Colonic mucosa (tissue), 4 donors: ENCODE data around the gene GNAT1. TPM values are rescaled to one million over a fixed set of nuclear protein-coding genes. Genes with fewer than 3 reads are reported as not detected.
A peak's percentile ranks its signal among the peaks of the same experiment; 100 is the strongest.
"Not testable (repeated sequence)": the region's sequence is repeated elsewhere in the genome, so short reads cannot be mapped to it uniquely, and the experiment has no call there.

Experiments
- DNase-seq: peaks from one replicate; pipeline ENCODE4 v3.0.0-alpha.2; 2020
- H3K27ac ChIP-seq: fragments of 200-600 bp; one replicate; pipeline ENCODE4 v1.8.0; 2021
- H3K27me3 ChIP-seq: fragments of 200-600 bp; one replicate; pipeline ENCODE4 v1.8.0; 2021
- H3K36me3 ChIP-seq: fragments of 200-600 bp; one replicate; pipeline ENCODE4 v1.8.0; 2021
- H3K4me1 ChIP-seq: fragments of 200-600 bp; one replicate; pipeline ENCODE4 v1.8.0; 2021; ENCODE audit warnings: mild to moderate bottlenecking
- H3K4me3 ChIP-seq: fragments of 200-600 bp; one replicate; pipeline ENCODE4 v1.8.0; 2021
- H3K9ac ChIP-seq, 2 donors: one replicate each; pipeline ENCODE4 v1.7.0; 2013; ENCODE audit warnings: control low read depth in 2 of 2, low read depth in 2 of 2, low read length in 2 of 2
- H3K9me3 ChIP-seq: fragments of 200-600 bp; one replicate; pipeline ENCODE4 v1.8.0; 2021
- intact Hi-C: fragments of 100-400 bp; cut with DNase I; formaldehyde crosslinking; loops from one replicate; pipeline ENCODE4 v1.14.1; 2022
- total RNA-seq, 2 donors: library from RNA; stranded (reverse); fragmentation: NEBNext Ultra II Directional in 1 of 2; extraction: Animal tissue kit (Norgen Biotek cat#: 25700) in 1 of 2; gene quantifications; one replicate each; pipeline ENCODE4 v1.2.1, GENCODE V29; 2021
- TF ChIP-seq, protein P1 (sequence below): fragments of 200-600 bp; IDR thresholded peaks from one replicate; pipeline ENCODE4 v1.8.0; 2022; ENCODE audit warnings: antibody characterized with exemption, mild to moderate bottlenecking
- donor health status: healthy.
- donor health status: DM: no; HTN: no; CAD: no.
- donor health status: DM: no; HTN: no; CAD: no.

GNAT1 gene
- total RNA-seq, 2 donors from 2014 or later, result not detected

DNA sequence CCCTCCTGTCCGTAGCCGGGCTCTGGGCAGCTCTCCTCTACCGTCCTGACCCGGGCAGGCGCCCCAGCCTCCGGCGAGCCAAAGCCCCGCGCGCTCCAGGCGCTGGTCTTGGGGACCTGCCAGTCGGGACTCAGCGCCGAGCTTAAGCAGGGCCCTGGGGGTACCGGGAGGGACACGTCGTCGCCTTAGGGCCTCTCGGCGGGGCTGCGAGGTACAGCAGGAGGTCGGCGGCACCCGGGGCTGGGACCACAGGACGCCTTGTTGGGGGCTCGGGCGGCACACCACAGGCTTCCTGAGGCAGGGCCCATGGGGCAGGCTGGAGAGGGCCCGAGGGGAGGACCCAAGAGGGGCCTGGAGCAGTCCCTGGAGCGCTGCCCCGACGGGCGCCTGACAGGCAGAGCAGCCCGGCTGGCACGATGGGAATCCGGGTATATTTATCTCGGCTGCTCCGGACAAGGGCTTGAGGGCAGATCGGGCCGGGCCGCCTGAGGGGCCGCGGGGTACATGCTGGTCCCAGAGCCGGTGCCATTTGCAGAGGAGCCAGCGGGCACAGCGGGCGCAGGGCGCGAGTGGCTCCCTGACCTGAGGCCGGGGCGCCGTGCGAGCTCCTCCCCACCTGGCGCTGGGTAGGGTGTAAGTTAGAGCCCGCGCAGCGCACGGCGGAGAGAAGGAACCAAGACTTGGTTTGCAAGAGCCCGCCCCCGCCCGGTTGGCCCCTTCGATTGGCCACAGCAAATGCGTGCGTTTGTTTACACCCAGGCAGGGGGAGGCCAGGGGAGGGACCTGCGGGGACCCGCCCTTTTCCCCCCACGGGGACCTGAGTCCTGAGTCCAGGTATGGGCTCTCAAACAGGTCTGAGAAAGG is 14.2 kb downstream of the GNAT1 start:
- Histone ChIP-seq H3K27ac (no peak overlapping the region), H3K9ac (peak overlapping the region in 1 of 2 donors; percentile 12), H3K36me3 (no peaks in the 10 kb centered on the region), H3K4me3 (peak overlapping the region; percentile 9), H3K4me1 (no peaks in the 10 kb centered on the region), H3K27me3 (peaks cover 40% of the 10 kb centered on the region), H3K9me3 (no peaks in the 10 kb centered on the region)
- TF ChIP-seq, protein P1, sequence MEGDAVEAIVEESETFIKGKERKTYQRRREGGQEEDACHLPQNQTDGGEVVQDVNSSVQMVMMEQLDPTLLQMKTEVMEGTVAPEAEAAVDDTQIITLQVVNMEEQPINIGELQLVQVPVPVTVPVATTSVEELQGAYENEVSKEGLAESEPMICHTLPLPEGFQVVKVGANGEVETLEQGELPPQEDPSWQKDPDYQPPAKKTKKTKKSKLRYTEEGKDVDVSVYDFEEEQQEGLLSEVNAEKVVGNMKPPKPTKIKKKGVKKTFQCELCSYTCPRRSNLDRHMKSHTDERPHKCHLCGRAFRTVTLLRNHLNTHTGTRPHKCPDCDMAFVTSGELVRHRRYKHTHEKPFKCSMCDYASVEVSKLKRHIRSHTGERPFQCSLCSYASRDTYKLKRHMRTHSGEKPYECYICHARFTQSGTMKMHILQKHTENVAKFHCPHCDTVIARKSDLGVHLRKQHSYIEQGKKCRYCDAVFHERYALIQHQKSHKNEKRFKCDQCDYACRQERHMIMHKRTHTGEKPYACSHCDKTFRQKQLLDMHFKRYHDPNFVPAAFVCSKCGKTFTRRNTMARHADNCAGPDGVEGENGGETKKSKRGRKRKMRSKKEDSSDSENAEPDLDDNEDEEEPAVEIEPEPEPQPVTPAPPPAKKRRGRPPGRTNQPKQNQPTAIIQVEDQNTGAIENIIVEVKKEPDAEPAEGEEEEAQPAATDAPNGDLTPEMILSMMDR, result no peak
- intact Hi-C loops, result no loop called here
- DNase-seq, result no peak

GRCh38 chr3:50207359-50208042 is 16.1 kb downstream of the GNAT1 start:
- Histone ChIP-seq H3K4me1 (no peaks in the 10 kb centered on the region), H3K27ac (no peak overlapping the region), H3K36me3 (no peaks in the 10 kb centered on the region), H3K4me3 (no peak overlapping the region), H3K9me3 (no peaks in the 10 kb centered on the region), H3K27me3 (peaks cover 39% of the 10 kb centered on the region), H3K9ac (no peak overlapping the region)
- intact Hi-C loops, result no loop called here
- TF ChIP-seq, protein P1, result no peak
- DNase-seq, result no peak

DNA sequence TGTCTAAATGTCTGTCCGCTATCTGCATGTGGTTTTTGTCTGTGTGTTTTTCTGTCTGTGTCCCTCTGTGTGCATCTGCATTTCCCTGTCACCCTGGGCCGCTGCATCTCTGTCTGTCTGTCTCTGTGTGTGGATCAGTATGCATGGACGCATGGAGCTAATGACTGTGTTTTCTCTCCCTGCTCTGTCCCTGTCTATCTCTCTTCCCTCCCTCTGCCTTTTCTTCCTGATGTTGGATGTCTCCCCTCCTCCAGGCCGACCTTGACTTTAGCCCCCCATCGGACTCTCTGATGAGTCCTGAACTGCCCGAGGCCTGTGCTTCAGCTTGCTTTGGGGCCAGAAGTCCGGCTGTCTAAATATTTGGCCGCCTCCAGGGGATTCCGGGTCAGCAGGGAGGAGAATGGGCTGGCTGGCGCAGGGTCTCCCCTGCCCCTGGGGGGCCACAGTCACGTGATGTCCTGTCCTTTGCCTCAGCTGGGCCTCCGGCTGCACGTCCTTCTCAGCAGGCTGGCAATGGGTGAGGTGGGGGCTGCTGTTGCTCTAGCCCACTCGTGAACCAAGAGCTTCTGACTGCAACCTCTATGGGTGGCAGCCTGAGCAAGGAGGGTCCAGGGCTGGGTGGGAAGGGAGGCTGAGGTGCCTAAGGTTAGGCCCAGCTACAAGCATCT is 17.4 kb downstream of the GNAT1 start:
- no peaks in the 10 kb centered on the region for H3K9me3 ChIP-seq
- H3K9ac ChIP-seq, result no peak overlapping the region
- H3K4me3 ChIP-seq, result no peak overlapping the region
- DNase-seq, result no peak
- H3K27me3 ChIP-seq, result peaks cover 29% of the 10 kb centered on the region
- intact Hi-C loops, result no loop called here
- TF ChIP-seq, protein P1, result no peak
- H3K27ac ChIP-seq, result no peak overlapping the region
- no peaks in the 10 kb centered on the region for H3K36me3 ChIP-seq
- no peaks in the 10 kb centered on the region for H3K4me1 ChIP-seq

DNA sequence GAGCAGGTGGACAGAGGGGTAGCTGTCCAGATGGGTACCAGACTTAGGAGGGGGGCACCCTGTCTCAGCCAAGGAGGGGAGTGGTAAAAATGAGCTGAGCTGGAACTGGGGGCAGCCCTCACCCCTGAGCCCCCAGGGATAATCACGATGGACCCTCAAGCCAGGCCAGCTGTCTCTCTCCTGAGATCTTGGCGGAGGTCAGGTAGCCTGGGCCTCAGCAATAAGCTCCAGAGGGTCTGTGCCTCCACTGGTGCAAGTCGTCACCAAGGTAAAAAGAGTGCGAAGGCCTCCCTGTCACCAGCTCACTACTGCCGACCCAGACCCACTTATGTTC is 18.7 kb downstream of the GNAT1 start:
- H3K9me3 ChIP-seq, result no peaks in the 10 kb centered on the region
- no peaks in the 10 kb centered on the region for H3K4me1 ChIP-seq
- TF ChIP-seq, protein P1, result no peak
- H3K4me3 ChIP-seq, result no peak overlapping the region
- H3K36me3 ChIP-seq, result no peaks in the 10 kb centered on the region
- H3K9ac ChIP-seq, result no peak overlapping the region
- DNase-seq, result no peak
- H3K27me3 ChIP-seq, result peaks cover 16% of the 10 kb centered on the region
- intact Hi-C loops, result no loop called here
- H3K27ac ChIP-seq, result no peak overlapping the region

- no peak overlapping the region for H3K27ac ChIP-seq
- H3K9me3 ChIP-seq, result no peaks in the 10 kb centered on the region
- no peaks in the 10 kb centered on the region for H3K4me1 ChIP-seq
- H3K27me3 ChIP-seq, result peaks cover 10% of the 10 kb centered on the region
- intact Hi-C loops, result no loop called here
- TF ChIP-seq, protein P1, result no peak
- no peak overlapping the region for H3K9ac ChIP-seq
- DNase-seq, result peak; percentile 41
- no peak overlapping the region for H3K4me3 ChIP-seq
- H3K36me3 ChIP-seq, result no peaks in the 10 kb centered on the region
Observed at GRCh38 chr3:50210510-50211367, 19.3 kb downstream of the GNAT1 start.

GRCh38 chr3:50211368-50211717 is 19.9 kb downstream of the GNAT1 start:
- H3K36me3 ChIP-seq, H3K9ac ChIP-seq, H3K4me3 ChIP-seq, H3K9me3 ChIP-seq, H3K27ac ChIP-seq, DNase-seq, H3K4me1 ChIP-seq, H3K27me3 ChIP-seq, intact Hi-C loops: not testable (repeated sequence)
